ENCODE data around the gene OR2B6. TPM values are rescaled to one million over a fixed set of nuclear protein-coding genes. Genes with fewer than 3 reads are reported as not detected.
"Not testable (repeated sequence)": the region's sequence is repeated elsewhere in the genome, so short reads cannot be mapped to it uniquely, and the experiment has no call there.

The OR2B6 gene
- total RNA-seq: not detected
- long read RNA-seq, donor 1: 0 reads
- long read RNA-seq, donor 2: 0 reads

DNA sequence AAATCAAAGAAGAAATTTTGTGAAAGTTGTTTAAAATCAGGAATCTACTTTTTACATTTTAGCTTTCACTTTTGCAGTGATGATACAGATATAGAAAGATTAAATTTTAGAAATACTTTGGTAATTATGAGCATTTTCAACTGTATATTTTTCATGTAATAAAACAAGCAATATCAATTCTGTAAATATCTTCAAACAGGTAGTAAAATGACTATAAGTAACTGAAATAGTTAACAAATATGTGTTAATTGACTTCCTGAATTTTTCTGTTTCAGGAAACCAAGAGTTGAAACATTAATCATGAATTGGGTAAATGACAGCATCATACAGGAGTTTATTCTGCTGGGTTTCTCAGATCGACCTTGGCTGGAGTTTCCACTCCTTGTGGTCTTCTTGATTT is at the start of gene OR2B6:
OR2B6 (plus strand) TSS at position 301 of the 400 bp plus-strand sequence; CDS start at position 301, 0 bp downstream.
- Histone ChIP-seq H3K9me3 (no peaks in the 10 kb centered on the region), H3K4me1 (ENCODE audit: low read depth) (no peaks in the 10 kb centered on the region), H3K4me3 (no peak within 1 kb of the TSS), H3K36me3 (ENCODE audit: low read depth) (no peaks in the 10 kb centered on the region)
- intact Hi-C loops (cut with DNase I, micrococcal nuclease): no loop called here
- no peak for ATAC-seq
- no peak for DNase-seq
- TF ChIP-seq, protein P1, sequence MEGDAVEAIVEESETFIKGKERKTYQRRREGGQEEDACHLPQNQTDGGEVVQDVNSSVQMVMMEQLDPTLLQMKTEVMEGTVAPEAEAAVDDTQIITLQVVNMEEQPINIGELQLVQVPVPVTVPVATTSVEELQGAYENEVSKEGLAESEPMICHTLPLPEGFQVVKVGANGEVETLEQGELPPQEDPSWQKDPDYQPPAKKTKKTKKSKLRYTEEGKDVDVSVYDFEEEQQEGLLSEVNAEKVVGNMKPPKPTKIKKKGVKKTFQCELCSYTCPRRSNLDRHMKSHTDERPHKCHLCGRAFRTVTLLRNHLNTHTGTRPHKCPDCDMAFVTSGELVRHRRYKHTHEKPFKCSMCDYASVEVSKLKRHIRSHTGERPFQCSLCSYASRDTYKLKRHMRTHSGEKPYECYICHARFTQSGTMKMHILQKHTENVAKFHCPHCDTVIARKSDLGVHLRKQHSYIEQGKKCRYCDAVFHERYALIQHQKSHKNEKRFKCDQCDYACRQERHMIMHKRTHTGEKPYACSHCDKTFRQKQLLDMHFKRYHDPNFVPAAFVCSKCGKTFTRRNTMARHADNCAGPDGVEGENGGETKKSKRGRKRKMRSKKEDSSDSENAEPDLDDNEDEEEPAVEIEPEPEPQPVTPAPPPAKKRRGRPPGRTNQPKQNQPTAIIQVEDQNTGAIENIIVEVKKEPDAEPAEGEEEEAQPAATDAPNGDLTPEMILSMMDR (IDR thresholded peaks at IDR 0.05): no peak

DNA sequence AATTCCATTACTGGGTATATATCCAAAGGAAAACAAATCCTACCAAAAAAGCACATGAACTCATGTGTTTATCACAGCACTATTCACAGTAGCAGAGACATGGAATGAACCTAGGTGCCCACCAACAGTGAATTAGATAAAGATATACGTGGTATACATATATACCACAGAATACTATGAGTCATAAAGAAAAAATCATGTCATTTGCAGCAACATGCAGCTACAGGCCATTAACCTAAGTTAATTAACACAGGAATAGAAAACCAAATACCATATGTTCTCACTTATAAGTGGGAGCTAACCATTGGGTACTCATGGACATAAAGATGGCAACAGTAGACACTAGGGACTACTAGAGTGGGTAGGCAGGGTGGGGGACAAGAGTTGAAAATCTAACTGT is 49.0 kb upstream of the OR2B6 start:
- no peaks in the 10 kb centered on the region for H3K9me3 ChIP-seq
- H3K4me3 ChIP-seq: no peak overlapping the region
- TF ChIP-seq, protein P1 (IDR thresholded peaks at IDR 0.05): no peak
- ATAC-seq: no peak
- H3K36me3 ChIP-seq (ENCODE audit: low read depth): no peaks in the 10 kb centered on the region
- intact Hi-C loops (cut with DNase I, micrococcal nuclease): no loop called here
- DNase-seq: no peak
- peaks cover 2% of the 10 kb centered on the region for H3K4me1 ChIP-seq (ENCODE audit: low read depth)

DNA sequence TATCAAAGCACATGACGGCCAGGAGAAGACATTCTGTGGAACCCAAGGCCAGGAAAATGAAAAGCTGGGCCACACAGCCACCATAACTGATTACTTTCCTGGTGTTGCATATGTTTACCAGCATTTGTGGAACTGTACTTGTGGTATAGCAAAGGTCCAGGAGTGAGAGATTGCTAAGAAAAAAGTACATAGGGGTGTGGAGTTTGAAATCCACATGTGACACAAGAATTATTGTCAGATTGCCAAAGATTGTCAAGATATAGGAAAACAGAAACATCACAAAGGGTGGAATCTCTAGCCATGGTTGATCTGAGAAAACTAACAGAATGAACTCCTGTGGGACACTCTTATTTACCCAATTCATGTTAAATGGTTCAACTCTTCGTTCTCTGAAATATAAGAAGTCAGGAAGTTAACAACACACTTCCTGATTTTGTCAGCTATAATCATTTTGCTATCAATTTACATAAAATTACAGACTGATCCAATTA is 45.0 kb upstream of the OR2B6 start, which contains the start of gene OR2B2:
OR2B2 (minus strand) TSS at position 441 of the 491 bp plus-strand sequence; CDS start at position 364, 77 bp downstream.
- H3K4me3 ChIP-seq: no peak within 1 kb of the TSS
- ATAC-seq (no peak), DNase-seq (no peak)
- TF ChIP-seq, protein P1 (IDR thresholded peaks at IDR 0.05): no peak
- H3K4me1 ChIP-seq (ENCODE audit: low read depth): no peaks in the 10 kb centered on the region
- intact Hi-C loops (cut with DNase I, micrococcal nuclease): no loop called here
- H3K36me3 ChIP-seq (ENCODE audit: low read depth): no peaks in the 10 kb centered on the region
- no peaks in the 10 kb centered on the region for H3K9me3 ChIP-seq

DNA sequence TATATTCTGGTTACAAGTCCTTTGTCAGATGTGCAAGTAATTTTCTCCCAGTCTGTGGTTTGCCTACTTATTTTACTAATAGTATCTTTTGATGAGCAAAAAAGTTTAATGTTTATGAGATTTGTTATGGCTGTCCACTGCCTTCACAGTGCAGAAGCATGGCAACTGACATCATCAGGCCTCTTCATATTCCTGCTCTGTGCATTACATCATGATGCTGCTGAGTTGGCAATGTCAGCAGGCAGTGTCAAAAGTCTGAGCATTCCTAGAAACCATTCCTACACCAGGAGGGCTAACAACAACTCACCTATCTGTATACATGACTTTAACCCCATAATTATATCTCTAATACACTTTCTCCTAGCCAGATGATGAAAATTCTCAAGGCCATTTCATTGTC is 34.1 kb upstream of the OR2B6 start:
- TF ChIP-seq, protein P1 (IDR thresholded peaks at IDR 0.05): no peak
- intact Hi-C loops (cut with DNase I, micrococcal nuclease): no loop called here
- Histone ChIP-seq H3K36me3 (ENCODE audit: low read depth) (no peaks in the 10 kb centered on the region), H3K4me1 (ENCODE audit: low read depth) (no peaks in the 10 kb centered on the region), H3K4me3 (no peak overlapping the region), H3K9me3 (no peaks in the 10 kb centered on the region)
- ATAC-seq (no peak), DNase-seq (no peak)

DNA sequence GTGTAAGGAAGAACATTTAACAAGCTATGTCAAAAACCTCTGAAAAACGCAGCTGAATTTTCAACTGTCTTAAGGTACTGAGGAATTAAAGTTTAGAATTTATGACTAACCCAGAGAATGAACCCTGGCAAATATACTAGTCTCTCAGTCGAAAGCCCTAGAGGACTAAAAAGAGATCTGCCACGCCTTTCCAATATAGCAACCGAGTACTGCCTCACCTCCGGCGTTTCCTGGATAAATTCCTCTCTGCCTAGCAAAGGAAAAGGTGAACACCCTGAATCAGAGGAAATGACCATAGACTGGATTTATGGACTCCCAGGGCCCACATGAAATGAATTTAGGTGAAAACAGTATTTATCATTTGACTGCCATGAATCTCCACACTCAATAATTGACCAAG is 32.9 kb upstream of the OR2B6 start:
- no peaks in the 10 kb centered on the region for H3K36me3 ChIP-seq (ENCODE audit: low read depth)
- DNase-seq (no peak), ATAC-seq (peak; percentile 59)
- no peaks in the 10 kb centered on the region for H3K9me3 ChIP-seq
- H3K4me1 ChIP-seq (ENCODE audit: low read depth): no peaks in the 10 kb centered on the region
- intact Hi-C loops (cut with DNase I, micrococcal nuclease): no loop called here
- no peak overlapping the region for H3K4me3 ChIP-seq
- TF ChIP-seq, protein P1 (IDR thresholded peaks at IDR 0.05): no peak

DNA sequence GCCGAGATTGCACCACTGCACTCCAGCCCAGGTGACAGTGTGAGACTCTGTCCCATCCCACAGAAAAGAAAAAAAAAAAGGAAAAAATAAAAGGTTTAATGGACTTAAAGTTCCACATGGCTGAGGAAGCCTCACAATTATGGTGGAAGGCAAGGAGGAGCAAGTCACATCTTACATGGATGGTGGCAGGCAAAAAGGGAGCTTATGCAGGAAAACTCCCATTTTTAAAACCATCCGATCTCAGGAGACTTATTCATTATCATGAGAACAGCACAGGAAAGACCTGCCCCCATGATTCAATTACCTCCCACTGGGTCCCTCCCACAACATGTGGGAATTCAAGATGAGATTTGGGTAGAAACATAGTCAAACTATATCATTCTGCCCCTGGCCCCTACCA is 29.0 kb upstream of the OR2B6 start:
- H3K4me3 ChIP-seq; ATAC-seq; DNase-seq; H3K9me3 ChIP-seq; intact Hi-C loops (cut with DNase I, micrococcal nuclease); H3K4me1 ChIP-seq (ENCODE audit: low read depth); H3K36me3 ChIP-seq (ENCODE audit: low read depth): not testable (repeated sequence)

DNA sequence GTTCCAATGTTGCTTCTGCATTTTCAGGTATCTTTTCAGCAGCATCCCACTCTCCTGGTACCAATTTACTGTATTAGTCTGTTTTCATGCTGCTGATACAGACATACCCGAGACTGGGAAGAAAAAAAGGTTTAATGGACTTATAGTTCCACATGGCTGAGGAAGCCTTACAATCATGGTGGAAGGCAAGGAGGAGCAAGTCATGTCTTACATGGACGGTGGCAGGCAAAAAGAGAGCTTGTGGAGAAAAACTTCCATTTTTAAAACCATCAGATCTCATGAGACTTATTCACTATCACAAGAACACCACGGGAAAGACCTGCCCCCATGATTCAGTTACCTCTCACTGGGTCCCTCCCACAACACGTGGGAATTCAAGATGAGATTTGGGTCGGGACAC is 27.1 kb upstream of the OR2B6 start:
- H3K4me3 ChIP-seq; H3K36me3 ChIP-seq (ENCODE audit: low read depth); DNase-seq; intact Hi-C loops (cut with DNase I, micrococcal nuclease); H3K9me3 ChIP-seq; ATAC-seq; H3K4me1 ChIP-seq (ENCODE audit: low read depth): not testable (repeated sequence)

All from mucosa of descending colon (tissue), 3 donors.